ENCODE measurements around the gene ZNF367. TPM values are rescaled to one million over a fixed set of nuclear protein-coding genes. Genes with fewer than 3 reads are reported as not detected.

Gene ZNF367
- polyA plus RNA-seq (2012; ENCODE audit: insufficient read depth, insufficient read length): 10.6 TPM

- peak; percentile 93 for DNase-seq (ENCODE audit: low read depth, low spot score)
Measured at GRCh38 chr9:96418083-96418919, at the start of gene ZNF367. ZNF367 (minus strand) TSS chr9:96418370; CDS start chr9:96418032, 338 bp downstream.

DNA sequence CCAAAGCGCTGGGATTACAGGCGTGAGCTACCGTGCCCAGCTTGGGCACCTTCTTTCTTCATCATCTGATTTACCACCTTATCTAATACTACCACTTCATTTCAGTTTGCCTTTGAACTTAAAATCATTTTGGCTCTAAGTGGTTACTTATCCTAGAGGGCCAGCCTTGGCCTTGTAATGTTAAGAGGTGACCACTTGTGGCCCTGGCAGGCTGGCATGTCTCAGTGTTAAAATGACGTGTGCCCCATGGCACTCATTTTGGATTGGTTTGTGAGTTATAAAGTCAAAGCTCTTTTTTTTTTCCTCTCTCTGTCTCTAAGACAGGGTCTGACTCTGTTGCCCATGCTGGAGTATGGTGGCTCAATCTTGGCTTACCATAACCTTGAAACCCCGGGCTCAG, 49.6 kb upstream of the ZNF367 start:
- no peak for DNase-seq (ENCODE audit: low read depth, low spot score)
- no peak overlapping the region for H3K4me3 ChIP-seq (ENCODE audit: low read length)

More at GRCh38 chr9:96418083-96418919, at the start of gene ZNF367:
- H3K4me3 ChIP-seq (ENCODE audit: low read length): peak within 1 kb of the TSS; percentile 98

- H3K4me3 ChIP-seq (ENCODE audit: low read length): no peak overlapping the region
- DNase-seq (ENCODE audit: low read depth, low spot score): no peak
Measured at GRCh38 chr9:96464426-96464825, 46.3 kb upstream of the ZNF367 start.

- H3K4me3 ChIP-seq (ENCODE audit: low read length): no peak overlapping the region
- DNase-seq (ENCODE audit: low read depth, low spot score): no peak
Measured at GRCh38 chr9:96462541-96462940, 44.4 kb upstream of the ZNF367 start.

DNA sequence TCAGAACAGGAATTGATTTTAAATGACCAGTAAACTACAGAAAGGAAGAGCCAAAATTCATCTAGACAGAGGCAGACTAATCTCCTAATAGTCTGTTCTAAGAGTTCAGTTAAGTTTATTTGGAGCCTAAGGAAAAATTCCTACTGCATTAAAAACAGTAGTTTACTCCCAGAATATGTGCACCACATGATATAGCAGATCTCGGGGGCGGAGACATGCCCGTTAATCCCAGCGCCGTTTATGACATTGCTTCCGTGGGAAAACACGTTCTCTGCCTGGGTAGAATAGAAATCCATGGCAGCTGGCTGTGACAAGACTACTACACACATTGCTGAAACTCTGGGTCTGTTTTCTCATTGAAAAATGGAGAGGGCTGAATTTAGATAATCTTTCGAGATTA, 43.2 kb upstream of the ZNF367 start:
- no peak overlapping the region for H3K4me3 ChIP-seq (ENCODE audit: low read length)
- no peak for DNase-seq (ENCODE audit: low read depth, low spot score)

DNA sequence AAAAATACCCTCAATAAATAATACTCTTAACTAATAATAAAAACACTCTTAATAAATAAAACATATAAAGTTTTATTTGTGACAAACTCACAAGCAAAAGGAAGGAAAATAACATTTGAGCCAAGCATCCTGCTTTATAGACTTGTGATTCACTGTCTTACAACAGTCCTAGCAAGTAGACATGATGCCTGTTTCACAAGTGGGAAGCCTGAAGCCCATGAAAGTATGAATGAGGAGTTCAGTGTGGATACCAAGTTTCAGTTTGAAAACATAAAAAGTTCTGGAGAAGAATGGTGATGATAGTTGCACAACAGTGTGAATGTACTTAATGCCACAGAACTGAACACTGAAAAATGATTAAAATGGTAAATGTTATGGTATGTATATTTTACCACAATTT, 42.7 kb upstream of the ZNF367 start:
- H3K4me3 ChIP-seq (ENCODE audit: low read length): no peak overlapping the region

DNA sequence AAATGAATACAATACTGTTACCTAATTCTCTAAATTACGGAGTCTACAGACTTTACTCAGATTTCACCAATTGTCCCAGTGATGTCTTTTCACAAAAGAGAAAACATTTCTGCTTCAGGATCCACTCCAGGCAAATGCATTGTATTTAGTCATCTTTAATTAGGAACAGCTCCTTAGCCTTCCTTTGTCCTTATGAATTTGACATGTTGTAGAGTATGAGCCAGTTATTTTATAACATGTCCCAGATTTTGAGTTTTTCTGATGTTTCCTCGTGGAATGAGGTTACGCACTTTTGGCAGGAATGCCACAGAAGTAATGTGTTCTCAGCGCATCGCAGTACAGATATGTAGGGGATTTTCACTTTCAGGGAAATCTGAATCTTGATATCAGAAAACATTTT, 42.3 kb upstream of the ZNF367 start:
- no peak overlapping the region for H3K4me3 ChIP-seq (ENCODE audit: low read length)
- no peak for DNase-seq (ENCODE audit: low read depth, low spot score)

More for the DNA sequence above, 42.7 kb upstream of the ZNF367 start:
- DNase-seq (ENCODE audit: low read depth, low spot score): no peak

DNA sequence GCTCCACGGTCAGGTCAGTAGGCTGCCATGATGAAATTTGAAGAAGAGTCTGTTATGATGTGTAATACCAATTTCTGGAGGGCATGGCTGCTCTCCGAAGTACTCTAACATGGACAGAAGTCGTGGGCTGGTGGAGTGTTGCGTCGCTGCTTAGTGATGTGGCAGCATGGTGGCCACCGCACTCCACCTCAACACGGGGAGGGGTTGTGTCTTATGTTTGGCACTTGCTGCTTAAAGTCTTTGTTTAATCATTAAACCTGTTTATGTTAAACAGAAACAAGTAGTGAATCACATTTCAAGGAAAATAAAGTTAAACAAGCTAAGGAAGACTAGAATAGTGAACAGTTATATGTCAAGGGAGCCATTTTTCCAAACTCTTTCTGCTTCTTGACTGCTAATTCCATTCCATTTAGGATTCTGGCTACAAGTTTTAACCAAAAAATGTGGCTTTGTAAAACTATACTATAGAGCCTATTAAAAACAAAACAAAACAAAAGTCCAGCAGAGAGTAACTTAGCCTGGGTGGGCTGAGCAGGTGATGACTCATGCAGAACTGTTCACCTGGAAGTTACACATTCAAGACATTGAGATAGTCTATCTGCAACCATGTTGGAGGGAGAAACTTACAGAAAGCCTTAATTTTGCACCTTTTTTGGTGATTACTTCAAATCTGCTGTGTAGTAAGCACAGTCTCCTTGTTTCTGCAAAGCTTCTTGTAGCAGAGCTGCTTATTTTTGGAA, 41.3 kb upstream of the ZNF367 start:
- no peak for DNase-seq (ENCODE audit: low read depth, low spot score)
- H3K4me3 ChIP-seq (ENCODE audit: low read length): no peak overlapping the region

DNA sequence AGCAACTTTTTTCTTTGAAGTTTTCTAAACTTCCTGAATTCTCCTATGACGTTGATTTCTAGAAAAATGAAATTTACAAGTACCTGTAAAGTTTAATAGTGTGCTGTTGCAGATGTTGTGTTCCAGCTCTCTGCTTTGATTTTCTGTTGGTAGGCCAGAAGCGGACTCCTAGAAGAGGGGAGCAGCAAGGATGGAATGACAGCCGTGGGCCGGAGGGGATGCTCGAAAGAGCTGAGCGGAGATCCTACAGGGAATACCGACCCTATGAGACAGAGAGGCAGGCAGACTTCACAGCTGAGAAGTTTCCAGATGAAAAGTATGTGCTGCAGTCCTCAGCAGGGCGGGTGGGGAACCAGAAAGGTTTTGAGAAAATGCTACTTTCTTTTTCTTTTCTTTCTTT, 40.1 kb upstream of the ZNF367 start:
- H3K4me3 ChIP-seq (ENCODE audit: low read length): no peak overlapping the region
- no peak for DNase-seq (ENCODE audit: low read depth, low spot score)

- H3K4me3 ChIP-seq (ENCODE audit: low read length): no peak overlapping the region
- no peak for DNase-seq (ENCODE audit: low read depth, low spot score)
Measured at GRCh38 chr9:96457266-96457665, 39.1 kb upstream of the ZNF367 start.

DNA sequence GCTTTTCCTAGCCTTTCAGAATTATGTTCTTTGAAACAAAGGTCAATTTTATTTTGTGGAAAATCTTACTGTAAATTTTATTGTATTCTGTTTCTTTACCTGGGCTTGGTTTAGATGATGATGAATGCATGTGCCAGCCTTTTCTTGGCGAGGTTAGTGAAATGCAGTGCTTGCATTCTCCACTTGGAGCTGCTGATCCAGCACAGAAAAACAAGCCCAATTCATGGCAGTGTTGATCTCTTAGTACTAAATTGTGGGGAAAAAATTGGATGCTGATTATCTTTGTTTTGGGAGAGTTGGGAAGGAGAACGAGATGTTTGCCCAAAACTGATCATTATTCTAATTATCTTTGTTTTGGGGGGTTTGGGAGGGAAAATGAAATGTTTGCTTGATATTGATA, 35.5 kb upstream of the ZNF367 start:
- no peak for DNase-seq (ENCODE audit: low read depth, low spot score)
- H3K4me3 ChIP-seq (ENCODE audit: low read length): no peak overlapping the region

- DNase-seq (ENCODE audit: low read depth, low spot score): no peak
- peak overlapping the region; percentile 63 for H3K4me3 ChIP-seq (ENCODE audit: low read length)
Measured at GRCh38 chr9:96450613-96451528, 32.7 kb upstream of the ZNF367 start.

- peak within 1 kb of the TSS; percentile 64 for H3K4me3 ChIP-seq (ENCODE audit: low read length)
Measured at GRCh38 chr9:96449845-96450612, 31.9 kb upstream of the ZNF367 start, which contains the start of gene HABP4. HABP4 (plus strand) TSS chr9:96450169; CDS start chr9:96450280, 111 bp downstream.

GRCh38 chr9:96449523-96449844, 31.3 kb upstream of the ZNF367 start:
- peak overlapping the region; percentile 64 for H3K4me3 ChIP-seq (ENCODE audit: low read length)
- DNase-seq (ENCODE audit: low read depth, low spot score): no peak

More at GRCh38 chr9:96449845-96450612, 31.9 kb upstream of the ZNF367 start, which contains the start of gene HABP4:
- peak; percentile 81 for DNase-seq (ENCODE audit: low read depth, low spot score)

DNA sequence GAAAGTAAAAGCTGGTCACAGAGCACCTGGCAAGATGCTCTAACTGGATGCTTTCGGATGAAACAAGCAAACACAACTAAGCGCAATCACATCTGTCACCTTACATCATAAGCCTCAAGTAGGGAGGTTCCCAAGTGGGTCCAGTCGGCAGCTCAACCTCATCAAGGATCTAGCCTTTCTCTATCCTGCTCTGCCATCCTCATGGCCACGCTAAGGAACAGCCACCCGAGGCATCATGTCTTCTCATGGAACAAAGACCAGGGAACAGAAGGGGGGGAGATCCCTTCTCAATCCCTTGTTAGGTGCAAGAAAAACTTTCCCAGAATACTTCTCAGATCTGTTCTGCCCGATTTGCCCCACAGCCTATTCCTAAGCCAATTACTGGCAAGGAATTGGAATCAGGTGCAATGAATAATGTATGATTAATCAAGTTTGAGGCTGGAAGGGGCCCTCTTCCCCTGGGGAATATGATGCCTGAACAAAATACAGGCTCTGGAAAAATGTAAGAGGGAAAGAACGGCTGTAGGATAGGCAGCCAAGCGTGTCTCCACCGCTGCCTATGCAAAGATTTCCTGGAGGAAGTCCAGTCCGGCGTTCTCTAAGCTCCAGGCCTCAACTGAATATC, 30.5 kb upstream of the ZNF367 start:
- H3K4me3 ChIP-seq (ENCODE audit: low read length): no peak overlapping the region
- no peak for DNase-seq (ENCODE audit: low read depth, low spot score)

GRCh38 chr9:96447406-96447805, 29.2 kb upstream of the ZNF367 start:
- H3K4me3 ChIP-seq (ENCODE audit: low read length): no peak overlapping the region
- no peak for DNase-seq (ENCODE audit: low read depth, low spot score)

- H3K4me3 ChIP-seq (ENCODE audit: low read length): no peak overlapping the region
- DNase-seq (ENCODE audit: low read depth, low spot score): no peak
Measured at GRCh38 chr9:96442491-96442890, 24.3 kb upstream of the ZNF367 start.

DNA sequence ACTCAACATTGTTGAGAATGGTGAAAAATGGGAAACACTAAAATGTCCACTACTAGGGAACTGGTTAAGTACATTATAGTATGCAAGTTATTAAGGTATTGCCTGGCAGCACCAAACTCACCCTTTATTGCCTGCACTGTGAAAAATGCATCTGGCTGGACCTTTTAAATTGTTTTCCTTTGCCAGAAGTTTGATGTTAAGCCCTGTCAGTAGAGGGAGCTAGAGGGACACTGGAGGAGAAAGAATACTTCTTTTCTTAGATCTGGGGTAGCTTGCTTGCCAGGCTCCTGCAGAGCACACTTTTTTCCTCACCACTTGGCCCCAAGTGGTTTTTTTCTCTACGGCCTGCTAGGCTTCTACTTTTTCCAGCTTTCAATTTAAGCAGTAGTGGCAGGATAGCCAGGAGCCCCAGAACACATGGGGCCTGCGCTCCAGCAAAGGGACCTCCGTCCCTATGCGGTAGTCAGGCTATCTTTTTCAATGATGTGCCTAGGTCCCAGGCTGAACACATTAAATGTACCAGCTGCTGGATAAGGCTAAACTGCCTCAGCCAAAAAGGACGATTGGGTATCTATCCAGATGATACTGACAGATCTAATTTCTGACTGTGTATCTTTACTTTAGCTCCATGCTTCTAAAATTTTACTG, 23.8 kb upstream of the ZNF367 start:
- DNase-seq (ENCODE audit: low read depth, low spot score): peak; percentile 55

More for the DNA sequence above, 23.8 kb upstream of the ZNF367 start:
- no peak overlapping the region for H3K4me3 ChIP-seq (ENCODE audit: low read length)
